NCI-H187 treated with DMSO at 0.1 percent for 48 hours (cell line): Measurements from ENCODE around the gene C4orf51.
"Not testable (repeated sequence)": the region's sequence is repeated elsewhere in the genome, so short reads cannot be mapped to it uniquely, and the experiment has no call there.

Experiments used
- DNase-seq: peaks from one replicate; lab custom pipeline; 2025; lab: John Stamatoyannopoulos, UW

Gene C4orf51

DNA sequence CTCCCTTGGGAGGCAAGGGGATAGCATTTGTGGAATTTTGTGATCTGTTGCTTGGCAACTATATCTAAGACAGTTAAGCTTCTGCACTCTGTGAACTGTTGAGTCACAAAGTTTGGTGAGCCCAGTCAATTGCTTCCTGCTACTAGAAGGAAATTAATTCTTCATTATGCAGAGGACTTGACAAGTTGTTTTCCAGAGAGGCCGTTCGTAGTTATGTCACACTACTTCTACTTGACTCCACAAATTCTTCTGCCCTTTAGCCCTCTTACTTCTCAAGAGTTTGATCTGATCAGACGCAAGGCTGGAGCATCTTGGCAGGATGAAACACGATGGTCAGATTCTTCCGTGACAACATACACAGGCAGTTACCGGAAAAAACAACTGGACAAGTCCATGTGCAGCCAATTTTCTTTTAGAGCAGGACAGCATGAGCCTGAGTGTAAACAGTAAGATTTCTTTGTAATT lies at the start of gene C4orf51:
TSS of gene C4orf51 (plus strand) at position 156 of the 465 bp plus-strand sequence. CDS start at position 214, 58 bp downstream.
- DNase-seq, result no peak

DNA sequence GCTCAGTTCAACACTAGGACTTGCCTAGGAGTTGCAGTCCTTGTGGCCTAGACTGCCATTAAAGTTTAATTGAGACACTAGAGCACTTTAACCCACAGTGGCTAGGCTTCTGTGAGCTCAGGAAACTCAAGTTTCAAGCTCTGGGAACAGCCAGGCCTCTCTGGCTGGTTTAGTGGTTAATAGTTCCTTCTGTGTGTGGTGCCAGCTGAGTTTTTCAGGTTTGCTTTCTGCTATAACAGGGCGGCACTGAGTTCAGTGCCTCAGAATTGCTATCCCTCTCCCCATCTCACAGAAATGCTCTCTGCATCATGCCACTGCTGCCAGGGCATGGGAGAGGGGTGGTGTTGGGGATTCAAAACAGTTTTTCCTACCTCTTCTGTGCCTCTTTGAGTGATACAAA lies 44.8 kb upstream of the C4orf51 start:
- DNase-seq, result no peak

DNA sequence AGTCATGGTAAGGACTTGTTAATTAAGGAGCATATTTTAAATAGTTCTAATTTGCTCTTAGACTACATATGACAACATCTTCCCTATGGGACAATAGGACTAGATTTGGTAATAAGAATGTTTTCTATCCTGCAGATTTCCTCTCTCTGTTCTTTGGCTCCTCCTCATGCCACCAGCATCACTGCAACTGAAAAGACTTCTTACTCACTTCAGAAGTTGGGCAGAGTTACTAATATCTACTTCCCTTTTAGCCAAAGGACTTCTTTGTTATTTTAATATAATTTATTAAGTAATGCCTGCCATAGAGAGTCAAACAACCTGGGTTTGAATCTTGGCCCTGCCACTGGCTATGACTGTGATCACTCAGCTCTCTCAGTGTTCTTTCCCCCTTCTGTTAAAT lies 44.3 kb upstream of the C4orf51 start:
- DNase-seq, result no peak

- peak; percentile 14 for DNase-seq
These were observed 40.7 kb upstream of the C4orf51 start for GRCh38 chr4:145639186-145639698.

DNA sequence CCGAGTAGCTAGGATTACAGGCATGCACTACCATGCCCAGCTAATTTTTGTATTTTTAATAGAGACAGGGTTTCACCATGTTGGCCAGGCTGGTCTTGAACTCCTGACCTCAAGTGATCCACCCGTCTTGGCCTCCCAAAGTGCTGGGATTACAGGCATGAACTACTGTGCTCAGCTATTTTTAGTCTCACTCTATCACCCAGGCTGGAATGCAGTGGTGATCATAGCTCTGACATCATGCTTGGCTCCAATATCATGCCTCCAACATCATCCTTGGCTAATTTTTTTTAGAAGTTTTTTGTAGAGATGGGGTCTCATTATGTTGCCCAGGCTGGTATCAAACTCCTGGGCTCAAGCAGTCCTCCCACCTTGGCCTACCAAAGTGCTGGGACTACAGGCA lies 39.7 kb upstream of the C4orf51 start:
- not testable (repeated sequence) for DNase-seq

DNA sequence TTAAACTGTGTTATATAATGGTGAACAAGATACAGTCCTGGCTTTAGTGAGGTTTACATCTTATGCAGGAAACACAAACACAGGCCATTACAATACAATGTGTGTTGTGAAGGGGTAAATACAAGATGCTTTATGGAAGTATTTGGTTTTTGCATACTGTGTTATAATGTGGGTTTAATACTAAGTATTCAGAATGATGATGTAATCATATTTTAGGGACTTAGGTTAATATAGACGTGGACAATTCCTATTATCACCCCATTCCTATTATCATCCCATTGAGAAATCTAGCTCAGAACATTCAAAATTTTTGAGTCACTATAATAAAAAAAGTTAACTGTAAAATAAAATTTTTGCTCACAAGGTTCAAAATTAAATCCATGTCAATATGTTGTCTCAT lies 36.7 kb upstream of the C4orf51 start:
- no peak for DNase-seq

DNA sequence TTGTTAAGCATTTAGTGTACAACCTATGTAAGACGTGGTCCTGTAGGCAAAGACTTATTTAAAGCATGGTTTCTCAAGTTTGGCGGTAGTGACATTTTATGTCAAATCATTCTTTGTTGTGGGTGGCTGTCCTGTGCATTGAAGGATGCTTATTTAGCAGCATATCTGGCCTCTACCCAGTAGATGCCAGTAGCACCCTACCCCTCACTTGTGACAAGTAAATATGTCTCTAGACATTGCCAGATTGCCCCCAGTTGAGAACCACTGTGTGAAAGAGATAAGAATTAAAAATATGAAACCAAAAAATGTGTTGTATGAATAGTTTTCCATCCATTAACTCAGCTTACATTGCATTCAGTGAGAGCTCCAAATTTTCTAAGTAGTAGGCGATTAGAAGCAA lies 35.2 kb upstream of the C4orf51 start:
- no peak for DNase-seq

DNA sequence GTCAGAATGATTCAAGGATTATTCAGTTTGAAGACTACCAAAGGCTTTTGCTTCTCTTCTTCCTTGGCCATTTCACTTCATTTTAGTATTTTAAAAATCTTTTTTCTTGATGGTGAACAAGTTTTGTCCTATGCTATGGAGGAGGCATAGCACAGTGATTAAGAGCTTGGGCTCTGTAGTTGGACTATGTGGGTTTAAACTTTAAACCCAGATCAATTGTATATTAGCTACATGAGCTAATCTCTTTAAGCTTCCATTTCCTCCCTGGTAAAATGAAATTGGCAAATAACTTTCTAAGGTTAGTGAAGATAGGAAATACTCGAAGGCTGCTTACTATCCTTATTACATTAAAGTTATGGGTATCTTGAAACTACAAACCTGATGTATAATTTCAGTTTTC lies 23.8 kb upstream of the C4orf51 start:
- no peak for DNase-seq

DNA sequence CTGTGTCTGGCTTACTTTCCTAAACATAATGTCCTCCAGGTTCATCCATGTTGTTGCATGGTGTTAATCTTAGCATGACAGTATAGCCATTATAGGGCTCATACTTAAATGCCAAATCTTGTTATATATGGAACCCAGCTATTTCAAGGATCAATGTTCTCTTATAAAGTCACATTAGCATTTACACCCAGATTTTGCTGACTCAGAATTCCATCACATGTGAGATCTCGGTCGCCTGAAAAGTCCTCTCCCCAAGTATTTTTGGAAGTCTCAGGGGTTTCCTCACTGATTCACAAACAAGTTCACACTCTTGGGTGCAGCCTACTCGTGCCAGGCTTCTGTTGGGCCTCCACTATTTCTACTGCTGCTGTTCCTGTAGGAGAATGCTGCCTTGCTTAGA lies 19.9 kb upstream of the C4orf51 start:
- no peak for DNase-seq

- DNase-seq, result no peak
These were observed 16.8 kb upstream of the C4orf51 start for GRCh38 chr4:145663194-145663593.

DNA sequence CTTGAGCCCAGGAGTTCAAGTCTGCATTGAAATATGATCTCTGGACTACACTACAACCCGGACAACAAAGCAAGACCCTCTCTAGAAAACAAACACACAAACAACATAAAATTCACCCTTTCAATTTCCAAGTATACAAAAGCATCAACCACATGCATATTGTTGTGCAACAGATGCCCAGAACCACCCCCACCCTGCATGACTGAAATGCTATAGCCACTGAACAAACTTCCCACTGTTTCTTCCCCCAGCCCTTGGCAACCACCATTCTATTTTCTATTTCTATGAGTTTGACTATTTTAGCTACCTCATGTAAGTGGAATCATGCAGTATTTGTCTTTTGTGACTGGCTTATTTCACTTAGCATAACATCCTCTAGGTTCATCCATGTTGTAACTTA lies 14.2 kb upstream of the C4orf51 start:
- no peak for DNase-seq

- DNase-seq, result no peak
These were observed 9.5 kb upstream of the C4orf51 start for GRCh38 chr4:145670422-145670821.

- peak; percentile 54 for DNase-seq
These were observed 426 bp upstream of the C4orf51 start for GRCh38 chr4:145679520-145679919.

GRCh38 chr4:145680902-145681301 lies 956 bp downstream of the C4orf51 start:
- no peak for DNase-seq

DNA sequence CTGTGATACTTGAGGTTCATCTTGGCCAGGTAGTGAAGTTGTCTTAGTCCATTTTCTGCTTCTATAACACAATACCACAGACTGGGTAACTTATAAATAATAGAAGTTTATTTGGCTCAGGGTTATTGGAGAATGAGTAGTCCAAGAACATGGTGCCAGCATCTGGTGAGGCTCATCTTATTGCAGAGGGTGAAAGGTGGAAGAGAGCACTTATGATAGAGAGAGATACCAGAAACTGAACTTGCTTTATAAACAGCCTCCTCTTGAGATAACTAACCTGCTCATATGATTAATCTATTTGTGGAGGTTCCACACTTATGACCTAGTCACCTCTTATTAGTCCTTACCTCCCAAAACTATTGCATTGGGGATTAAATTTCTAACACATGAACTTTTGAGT lies 1.6 kb downstream of the C4orf51 start:
- DNase-seq, result no peak

DNA sequence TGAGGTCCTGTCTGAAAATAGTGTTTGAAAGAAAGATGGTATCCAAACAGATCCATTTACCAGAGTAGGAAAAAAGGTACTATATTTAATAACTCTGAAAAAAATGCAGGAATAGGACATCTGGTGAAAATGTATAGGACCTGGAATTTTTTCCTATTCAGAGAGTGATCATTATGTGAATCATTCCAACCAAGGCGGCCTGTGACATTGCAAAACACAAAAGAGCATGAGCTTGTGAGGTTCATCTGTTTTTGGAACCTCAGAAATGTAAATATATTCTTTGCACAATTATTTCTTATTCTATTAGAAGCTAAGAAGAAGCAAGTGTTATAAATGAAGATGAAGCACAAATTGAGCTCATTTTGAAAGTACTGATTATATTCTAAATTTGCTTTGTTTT lies 2.0 kb downstream of the C4orf51 start:
- DNase-seq, result no peak

- DNase-seq, result no peak
These were observed 7.0 kb downstream of the C4orf51 start for GRCh38 chr4:145686991-145687390.

DNA sequence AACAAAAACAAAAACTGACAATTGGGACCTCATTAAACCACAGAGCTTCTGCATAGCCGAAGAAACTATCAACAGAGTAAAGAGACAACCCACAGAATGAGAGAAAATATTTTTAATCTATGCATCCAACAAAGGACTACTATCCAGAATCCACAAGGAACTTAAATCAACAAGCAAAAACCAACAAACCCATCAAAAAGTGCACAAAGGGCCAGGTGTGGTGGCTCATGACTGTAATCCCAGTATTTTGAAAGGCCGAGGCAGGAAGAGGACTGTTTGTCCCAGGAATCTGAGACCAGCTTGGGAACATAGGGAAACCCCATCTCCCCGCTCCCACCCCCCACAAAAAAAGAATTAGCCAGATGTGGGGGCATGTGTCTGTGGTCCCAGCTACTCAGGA lies 10.7 kb downstream of the C4orf51 start:
- DNase-seq, result no peak

GRCh38 chr4:145691416-145691815 lies 11.5 kb downstream of the C4orf51 start:
- DNase-seq, result not testable (repeated sequence)

- DNase-seq, result no peak
These were observed 15.0 kb downstream of the C4orf51 start for GRCh38 chr4:145694929-145695328.

- DNase-seq, result no peak
These were observed 17.4 kb downstream of the C4orf51 start for GRCh38 chr4:145697332-145697731.

- DNase-seq, result no peak
These were observed 18.6 kb downstream of the C4orf51 start for GRCh38 chr4:145698507-145698906.

DNA sequence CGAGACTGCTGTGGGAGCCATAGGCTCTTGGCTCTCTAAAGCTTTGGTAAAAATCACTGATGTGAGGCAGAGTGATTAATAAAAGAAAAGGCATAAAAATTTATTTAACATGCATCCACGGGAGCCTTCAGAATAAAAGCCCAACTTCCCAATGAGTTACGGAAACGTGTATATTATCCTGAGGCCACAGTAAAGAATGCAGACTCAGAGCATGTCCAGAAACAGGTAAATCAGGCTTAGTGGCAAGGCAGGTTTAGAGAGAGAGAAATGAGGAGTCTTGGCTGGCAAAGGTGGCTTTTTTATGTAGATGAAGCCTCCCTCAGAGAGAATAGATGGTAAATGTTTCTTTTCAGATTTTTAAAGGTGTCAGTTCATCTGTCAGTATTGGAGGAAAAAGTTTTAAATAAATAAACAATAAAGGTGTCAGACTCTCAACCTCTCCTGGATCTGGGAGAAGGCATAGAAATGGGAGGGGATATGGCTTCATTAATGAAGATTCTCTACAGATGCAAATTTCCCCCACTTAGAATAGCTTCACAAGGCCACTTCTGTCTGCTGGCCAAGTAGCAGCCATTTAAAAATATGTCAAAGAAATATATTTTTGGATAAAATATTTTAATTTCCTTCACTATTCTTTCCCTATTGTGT lies 24.0 kb downstream of the C4orf51 start:
- DNase-seq, result no peak

GRCh38 chr4:145709336-145709735 lies 29.4 kb downstream of the C4orf51 start:
- peak; percentile 52 for DNase-seq
